ENCODE measurements around the gene URGCP. TPM values are rescaled to one million over a fixed set of nuclear protein-coding genes. Genes with fewer than 3 reads are reported as not detected.
"Not testable (repeated sequence)": the region's sequence is repeated elsewhere in the genome, so short reads cannot be mapped to it uniquely, and the experiment has no call there.

Gene URGCP
- total RNA-seq, 2 donors from 2014 or later: 15.6 to 22.1 TPM

DNA sequence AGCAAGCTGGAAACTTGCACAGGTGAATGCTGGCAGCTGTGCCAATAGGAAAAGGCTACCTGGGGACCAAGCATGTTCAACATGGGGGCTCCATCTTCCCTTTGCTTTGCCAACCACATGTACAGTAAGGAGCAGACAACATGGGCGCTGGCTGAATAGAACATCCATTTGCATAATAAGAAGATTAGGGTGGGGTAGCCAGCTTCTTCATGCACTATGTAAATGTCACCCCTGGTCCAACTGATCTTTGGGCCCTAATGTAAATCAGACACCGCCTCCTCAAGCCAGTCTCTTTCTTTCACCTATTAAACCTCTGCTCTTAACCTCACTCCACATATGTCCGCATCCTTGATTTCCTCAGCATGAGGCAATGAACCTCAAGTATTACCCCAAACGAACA, 63.1 kb downstream of the URGCP start:
- no peaks in the 10 kb centered on the region for H3K36me3 ChIP-seq (replicated peaks in 1 of 2; ENCODE audit: insufficient read depth in 1 of 2, low read depth in 2 of 2)
- intact Hi-C loops (cut with DNase I): loop anchor here (10.0 kb wide), 1 partner anchor 268 kb away; no protein-coding TSS in a partner anchor
- H3K4me1 ChIP-seq: peaks cover 9% of the 10 kb centered on the region
- 91 to 95% methylated on average over 4 of the region's 4 CpGs for WGBS, 2 donors
- no peaks in the 10 kb centered on the region for H3K9me3 ChIP-seq
- no peak for DNase-seq
- TF ChIP-seq CTCF (IDR thresholded peaks at IDR 0.05) (no peak), POLR2A (IDR thresholded peaks at IDR 0.05) (no peak)
- H3K27ac ChIP-seq: no peak overlapping the region
- no peak overlapping the region for H3K4me3 ChIP-seq
- ATAC-seq: no peak
- no peaks in the 10 kb centered on the region for H3K27me3 ChIP-seq

DNA sequence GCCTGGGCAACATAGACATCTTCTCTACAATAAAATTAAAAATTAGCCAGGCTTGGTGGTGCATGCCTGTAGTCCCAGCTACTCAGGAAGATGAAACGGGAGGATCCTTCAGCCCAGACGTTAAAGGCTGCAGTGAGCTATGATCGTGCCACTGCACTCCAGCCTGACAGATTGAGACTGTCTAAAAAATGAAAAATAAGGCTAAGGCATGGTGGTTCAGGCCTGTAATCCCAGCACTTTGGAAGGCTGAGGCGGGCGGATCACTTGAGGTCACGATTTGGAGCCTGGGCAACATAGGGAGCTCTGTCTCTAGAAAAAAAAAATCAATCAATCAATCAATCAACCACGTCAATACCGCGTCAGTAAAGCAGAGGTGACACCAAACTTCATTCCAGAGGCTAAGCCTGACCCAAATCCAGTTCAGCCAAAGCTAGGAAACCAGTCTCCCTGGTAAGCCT, 68.2 kb downstream of the URGCP start:
- intact Hi-C loops (cut with DNase I): no loop called here
- H3K4me1 ChIP-seq: peaks cover 9% of the 10 kb centered on the region
- WGBS, 2 donors: 64 to 67% methylated on average over 9 of the region's 9 CpGs
- TF ChIP-seq CTCF (IDR thresholded peaks at IDR 0.05): no peak
- no peak for TF ChIP-seq POLR2A (IDR thresholded peaks at IDR 0.05)
- H3K9me3 ChIP-seq: no peaks in the 10 kb centered on the region
- DNase-seq (no peak), ATAC-seq (no peak)
- H3K27me3 ChIP-seq: no peaks in the 10 kb centered on the region
- no peak overlapping the region for H3K27ac ChIP-seq
- H3K36me3 ChIP-seq (replicated peaks in 1 of 2; ENCODE audit: insufficient read depth in 1 of 2, low read depth in 2 of 2): no peaks in the 10 kb centered on the region
- no peak overlapping the region for H3K4me3 ChIP-seq

DNA sequence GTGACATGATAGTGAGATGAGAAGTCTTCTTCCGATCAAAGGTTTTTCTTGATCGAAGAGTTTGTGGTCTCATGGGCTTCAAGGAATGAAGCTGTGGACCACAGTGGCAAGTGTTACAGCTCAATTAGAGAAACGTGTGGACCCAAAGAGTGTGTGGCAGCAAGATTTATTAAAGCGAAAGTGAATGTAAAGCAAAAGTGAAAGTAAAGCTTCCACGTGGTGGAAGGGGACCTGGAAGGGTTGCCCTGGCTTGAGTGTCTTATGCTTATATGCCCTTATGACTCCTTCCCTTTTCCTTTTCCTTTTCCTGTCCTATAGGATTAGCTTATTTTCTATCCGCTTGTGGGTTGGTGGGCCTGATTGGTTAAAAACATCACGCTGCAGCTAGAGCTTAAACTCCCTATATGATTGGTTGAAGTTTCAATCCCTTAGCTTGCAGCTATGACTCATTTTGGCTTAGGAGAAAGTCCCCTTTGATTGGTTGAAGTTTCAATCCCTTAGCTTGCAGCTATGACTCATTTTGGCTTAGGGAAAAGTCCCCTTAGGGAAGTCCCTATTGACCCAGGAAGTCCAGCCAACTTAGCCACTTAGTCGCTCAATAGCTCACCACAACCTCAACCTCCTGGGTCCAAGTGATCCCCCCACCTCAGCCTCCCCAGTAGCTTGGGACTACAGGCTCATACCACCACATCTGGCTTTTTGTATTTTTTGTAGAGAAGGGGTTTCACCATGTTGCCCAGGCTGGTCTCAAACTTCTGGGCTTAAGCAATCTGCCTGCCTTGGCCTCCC, 71.7 kb downstream of the URGCP start:
- 62 to 68% methylated on average over 8 of the region's 8 CpGs for WGBS, 2 donors
- TF ChIP-seq CTCF (IDR thresholded peaks at IDR 0.05) (no peak), POLR2A (IDR thresholded peaks at IDR 0.05) (no peak)
- Histone ChIP-seq H3K4me1 (peaks cover 9% of the 10 kb centered on the region), H3K4me3 (no peak overlapping the region), H3K9me3 (no peaks in the 10 kb centered on the region), H3K27me3 (no peaks in the 10 kb centered on the region), H3K36me3 (replicated peaks in 1 of 2; ENCODE audit: insufficient read depth in 1 of 2, low read depth in 2 of 2) (no peaks in the 10 kb centered on the region), H3K27ac (no peak overlapping the region)
- DNase-seq (peak in 1 of 4 donors; percentile 6), ATAC-seq (no peak)
- intact Hi-C loops (cut with DNase I): no loop called here

GRCh38 chr7:43830917-43831316, 75.5 kb downstream of the URGCP start:
- intact Hi-C loops (cut with DNase I); H3K36me3 ChIP-seq (replicated peaks in 1 of 2; ENCODE audit: insufficient read depth in 1 of 2, low read depth in 2 of 2); ATAC-seq; H3K27me3 ChIP-seq; H3K27ac ChIP-seq; H3K4me3 ChIP-seq; DNase-seq; H3K9me3 ChIP-seq; H3K4me1 ChIP-seq: not testable (repeated sequence)

Small RNAs within 50 kb of the gene (small RNA-seq; reads per million reads assigned to genes)
- gene MRPS24: not detected

Other genes starting within 250 kb of the URGCP start
- 10 to 100 TPM; 36.8 to 52.4 TPM for gene COA1, start 177.1 kb downstream of the URGCP start, total RNA-seq
- gene BLVRA, start 147.9 kb downstream of the URGCP start, total RNA-seq: 10 to 100 TPM in 1 of 2 donors, 1 to 10 TPM in 1; 4.6 to 25.2 TPM
- gene MRPS24, start 37.1 kb downstream of the URGCP start, total RNA-seq: 10 to 100 TPM; 81.7 to 99.9 TPM
- 10 to 100 TPM; 16.5 to 18.4 TPM for gene UBE2D4, start 19.8 kb upstream of the URGCP start, total RNA-seq
- not detected for gene SPDYE1, start 91.3 kb upstream of the URGCP start, total RNA-seq
- gene DBNL, start 138.1 kb upstream of the URGCP start, total RNA-seq: 10 to 100 TPM; 62.0 to 96.6 TPM
- gene PGAM2, start 159.0 kb upstream of the URGCP start, total RNA-seq: 1 to 10 TPM in 1 of 2 donors, not detected in 1; 1.6 TPM
- gene POLM, start 175.9 kb upstream of the URGCP start, total RNA-seq: 10 to 100 TPM; 49.8 to 53.7 TPM
- 10 to 100 TPM; 39.2 to 51.9 TPM for gene AEBP1, start 197.7 kb upstream of the URGCP start, total RNA-seq
- gene POLD2, start 217.0 kb upstream of the URGCP start, total RNA-seq: 10 to 100 TPM; 32.7 to 64.6 TPM
- not detected for gene MYL7, start 234.7 kb upstream of the URGCP start, total RNA-seq